Right ventricle myocardium inferior (tissue), 1 donor: ENCODE measurements around the gene APOD. TPM values are rescaled to one million over a fixed set of nuclear protein-coding genes. Genes with fewer than 3 reads are reported as not detected.
A peak's percentile ranks its signal among the peaks of the same experiment; 100 is the strongest.

Source experiments
- ATAC-seq: fragments of 200-7000 bp; cut with Tn5 transposase; one replicate; pipeline ENCODE4 v1.9.1; 2020; ENCODE audit warnings: mild to moderate bottlenecking, moderate library complexity
- DNase-seq: peaks from one replicate; pipeline ENCODE4 v3.0.0; 2021; ENCODE audit errors: missing footprints
- intact Hi-C: fragments of 100-400 bp; cut with DNase I; formaldehyde crosslinking; loops from one replicate; pipeline ENCODE4 v1.11.0; 2022
- total RNA-seq: library from RNA; stranded (reverse); fragmentation: NEBNext Ultra II Directional; extraction: Animal tissue kit (Norgen Biotek cat#: 25700); gene quantifications from one replicate; pipeline ENCODE4 v1.2.1, GENCODE V29; 2021
- donor health status: DM: no; HTN: yes; CAD: no; lungs with severe emphysema.

The APOD gene
- total RNA-seq, 1 donor from 2014 or later: 327 TPM

- DNase-seq (no peak), ATAC-seq (no peak)
- intact Hi-C loops: no loop called here
These were observed 15.1 kb downstream of the APOD start for GRCh38 chr3:195568630-195569029.

- no peak for ATAC-seq
- intact Hi-C loops: no loop called here
- no peak for DNase-seq
These were observed 16.9 kb downstream of the APOD start for GRCh38 chr3:195566797-195567196.

- intact Hi-C loops: no loop called here
- DNase-seq (no peak), ATAC-seq (no peak)
These were observed 18.0 kb downstream of the APOD start for GRCh38 chr3:195565716-195566115.

- ATAC-seq (no peak), DNase-seq (no peak)
- intact Hi-C loops: no loop called here
These were observed 20.4 kb downstream of the APOD start for GRCh38 chr3:195563317-195563716.

- intact Hi-C loops: loop anchor here (5.0 kb wide), 1 partner anchor 292 kb away; no protein-coding TSS in a partner anchor
- ATAC-seq (no peak), DNase-seq (no peak)
These were observed 23.9 kb downstream of the APOD start for GRCh38 chr3:195559723-195560409.

- ATAC-seq: no peak
- DNase-seq: no peak
- intact Hi-C loops: loop anchor here (5.0 kb wide), 1 partner anchor 294 kb away; no protein-coding TSS in a partner anchor
These were observed 25.1 kb downstream of the APOD start for GRCh38 chr3:195558602-195559001.

- intact Hi-C loops: loop anchor here (5.0 kb wide), 1 partner anchor 295 kb away; no protein-coding TSS in a partner anchor
- ATAC-seq: no peak
- DNase-seq: no peak
These were observed 26.4 kb downstream of the APOD start for GRCh38 chr3:195557322-195557721.

GRCh38 chr3:195556390-195556789 lies 27.4 kb downstream of the APOD start:
- intact Hi-C loops: loop anchor here (5.0 kb wide), 1 partner anchor 296 kb away; no protein-coding TSS in a partner anchor
- ATAC-seq (no peak), DNase-seq (no peak)

- DNase-seq: no peak
- intact Hi-C loops: loop anchor here (5.0 kb wide), 1 partner anchor 297 kb away; no protein-coding TSS in a partner anchor
- no peak for ATAC-seq
These were observed 28.6 kb downstream of the APOD start for GRCh38 chr3:195555110-195555509.

GRCh38 chr3:195554458-195554857 lies 29.3 kb downstream of the APOD start:
- intact Hi-C loops: no loop called here
- ATAC-seq (no peak), DNase-seq (no peak)

GRCh38 chr3:195553268-195553667 lies 30.5 kb downstream of the APOD start:
- DNase-seq (no peak), ATAC-seq (no peak)
- intact Hi-C loops: no loop called here

GRCh38 chr3:195551381-195551978 lies 32.3 kb downstream of the APOD start:
- ATAC-seq (peak; percentile 84), DNase-seq (peak; percentile 71)
- intact Hi-C loops: no loop called here

- intact Hi-C loops: no loop called here
- DNase-seq (no peak), ATAC-seq (peak; percentile 61)
These were observed 33.0 kb downstream of the APOD start for GRCh38 chr3:195550723-195551122.

GRCh38 chr3:195549931-195550519 lies 33.7 kb downstream of the APOD start:
- ATAC-seq (no peak), DNase-seq (no peak)
- intact Hi-C loops: no loop called here

- intact Hi-C loops: no loop called here
- DNase-seq (no peak), ATAC-seq (no peak)
These were observed 34.8 kb downstream of the APOD start for GRCh38 chr3:195548987-195549386.

GRCh38 chr3:195548501-195548900 lies 35.2 kb downstream of the APOD start:
- DNase-seq (no peak), ATAC-seq (no peak)
- intact Hi-C loops: no loop called here

- no peak for DNase-seq
- ATAC-seq: no peak
- intact Hi-C loops: no loop called here
These were observed 35.7 kb downstream of the APOD start for GRCh38 chr3:195548006-195548405.

- intact Hi-C loops: no loop called here
- ATAC-seq (no peak), DNase-seq (no peak)
These were observed 37.6 kb downstream of the APOD start for GRCh38 chr3:195546130-195546560.

GRCh38 chr3:195544634-195545033 lies 39.1 kb downstream of the APOD start:
- intact Hi-C loops: no loop called here
- no peak for DNase-seq
- ATAC-seq: peak; percentile 33

GRCh38 chr3:195544230-195544536 lies 39.6 kb downstream of the APOD start:
- no peak for ATAC-seq
- no peak for DNase-seq
- intact Hi-C loops: no loop called here
